Activated gamma-delta T cell treated with Interleukin-2 at 50 U/mL for 16 hours (primary cell): ENCODE measurements around the gene SCAMP4.

Experiments
- DNase-seq: peaks from one replicate; pipeline ENCODE4 v3.0.0-alpha.2; 2020

Gene SCAMP4

GRCh38 chr19:1961000-1961883 is 56.0 kb downstream of the SCAMP4 start:
- no peak for DNase-seq

- no peak for DNase-seq
Observed at GRCh38 chr19:1962674-1963073, 57.5 kb downstream of the SCAMP4 start.

- DNase-seq, result peak; percentile 44
Observed at GRCh38 chr19:1967087-1967608, 61.9 kb downstream of the SCAMP4 start.

- no peak for DNase-seq
Observed at GRCh38 chr19:1968279-1969175, 63.3 kb downstream of the SCAMP4 start.

- no peak for DNase-seq
Observed at GRCh38 chr19:1969176-1970002, 64.2 kb downstream of the SCAMP4 start.

DNA sequence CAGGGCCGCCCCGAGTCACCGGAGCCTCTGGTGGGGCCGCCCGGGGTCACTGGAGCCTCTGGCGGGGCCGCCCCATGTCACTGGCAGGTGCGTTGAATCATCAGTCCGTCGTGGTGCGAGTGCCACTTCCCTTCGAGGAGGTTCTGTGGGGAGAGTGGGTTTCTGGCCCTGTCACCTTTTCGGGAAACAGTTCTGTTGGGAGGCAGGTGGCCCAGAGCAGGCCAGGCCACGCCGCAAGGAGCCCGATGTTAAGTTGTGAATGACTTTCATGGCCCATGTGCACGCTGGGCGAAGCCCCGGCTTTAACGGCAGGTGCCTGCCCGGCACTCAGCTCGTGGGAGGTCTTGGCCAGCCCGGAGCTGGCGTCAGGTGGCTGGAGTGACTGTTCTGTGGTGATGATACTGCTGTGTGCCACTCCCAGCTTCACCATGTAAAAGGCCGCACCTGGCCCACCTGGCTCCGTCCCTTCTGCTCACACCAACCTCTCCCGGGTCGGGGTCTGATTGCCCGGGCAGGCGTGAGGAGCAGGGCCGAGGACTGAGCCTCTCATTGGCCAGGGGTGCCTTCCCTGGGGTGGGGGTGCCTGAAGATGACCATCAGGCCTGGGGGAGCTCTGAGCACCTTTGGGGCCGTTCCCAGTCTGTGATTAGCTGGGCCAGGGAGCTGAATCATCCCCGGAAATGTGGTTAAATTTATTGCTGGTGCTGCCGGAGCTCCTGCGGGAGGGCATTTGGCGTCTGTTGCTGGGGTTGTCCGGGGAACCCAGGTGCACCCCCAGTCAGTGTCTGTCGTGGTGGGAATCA is 65.0 kb downstream of the SCAMP4 start:
- DNase-seq, result no peak

DNA sequence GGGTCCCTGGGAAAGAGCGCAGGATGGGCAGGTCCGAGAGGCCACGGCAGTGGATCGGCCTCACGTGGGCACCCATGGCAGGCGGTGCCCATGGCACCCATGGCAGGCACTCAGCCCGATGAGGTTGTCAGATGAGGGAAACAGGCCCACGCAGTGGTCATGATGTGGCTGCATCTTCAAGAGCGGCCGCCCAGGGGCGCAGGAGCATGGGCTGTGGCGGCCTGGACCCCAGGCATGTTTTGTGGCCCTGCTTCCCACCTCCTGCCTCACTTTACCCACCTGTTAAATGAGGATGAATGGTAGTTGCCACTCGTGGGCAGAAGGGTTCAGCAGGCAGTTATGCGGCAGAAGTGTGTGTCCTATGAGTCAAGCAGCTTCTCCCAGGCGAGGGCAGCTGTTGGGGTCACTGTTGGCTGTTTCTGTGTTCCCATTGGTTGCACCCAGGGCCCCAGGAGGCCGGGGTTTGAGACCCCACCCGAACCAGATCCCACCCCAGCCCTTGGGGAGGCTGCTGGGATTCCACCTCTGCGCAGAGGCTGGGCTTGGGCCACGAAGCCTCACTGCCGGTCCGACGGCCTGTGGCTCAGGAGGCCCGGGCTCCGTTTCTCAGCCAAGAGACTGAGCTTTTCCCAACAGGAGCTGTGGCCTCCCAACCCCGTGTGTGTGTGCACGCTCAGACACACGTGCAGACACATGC is 65.8 kb downstream of the SCAMP4 start:
- DNase-seq, result no peak

- DNase-seq, result no peak
Observed at GRCh38 chr19:1974381-1975161, 69.4 kb downstream of the SCAMP4 start.

- DNase-seq, result no peak
Observed at GRCh38 chr19:1975162-1975480, 69.9 kb downstream of the SCAMP4 start.
